ENCODE results near the gene SYT8.

DNA sequence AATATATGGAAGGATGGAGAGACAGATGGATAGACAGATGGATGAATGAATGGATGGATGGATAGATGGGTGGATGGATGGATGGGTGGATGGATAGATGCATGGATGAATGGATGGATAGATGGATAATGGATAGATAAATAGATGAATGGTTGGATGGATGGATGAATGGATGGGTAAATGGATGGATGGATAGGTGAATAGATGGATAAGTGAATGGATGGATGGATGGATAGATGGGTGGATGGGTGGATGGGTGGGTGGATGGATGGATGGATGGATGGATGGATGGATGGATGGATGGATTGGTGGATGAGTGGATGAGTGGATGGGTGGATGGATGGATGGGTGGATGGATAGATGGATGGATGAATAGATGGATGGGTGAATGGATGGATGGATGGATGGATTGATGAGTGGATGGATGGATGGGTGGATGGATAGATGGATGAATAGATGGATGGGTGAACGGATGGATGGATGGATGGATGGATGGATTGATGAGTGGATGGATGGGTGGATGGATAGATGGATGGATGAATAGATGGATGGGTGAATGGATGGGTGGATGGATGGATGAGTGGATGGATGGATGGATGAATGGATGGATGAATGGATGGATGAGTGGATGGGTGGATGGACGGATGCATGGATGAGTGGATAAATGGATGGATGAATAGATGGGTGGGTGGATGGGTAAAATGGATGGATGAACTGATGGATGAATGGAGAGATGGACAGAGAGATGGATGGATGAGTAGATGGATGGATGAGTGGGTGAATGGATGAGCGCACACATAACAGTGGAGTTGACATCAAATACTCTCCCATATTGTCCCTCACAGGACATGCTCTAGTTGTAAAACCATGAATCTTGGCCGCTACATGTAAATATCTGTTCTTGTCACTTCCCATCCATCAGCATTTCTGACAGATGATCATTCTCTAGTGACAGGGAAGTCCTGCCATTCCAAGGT is 26.9 kb downstream of the SYT8 start:
- TF ChIP-seq, protein P1, sequence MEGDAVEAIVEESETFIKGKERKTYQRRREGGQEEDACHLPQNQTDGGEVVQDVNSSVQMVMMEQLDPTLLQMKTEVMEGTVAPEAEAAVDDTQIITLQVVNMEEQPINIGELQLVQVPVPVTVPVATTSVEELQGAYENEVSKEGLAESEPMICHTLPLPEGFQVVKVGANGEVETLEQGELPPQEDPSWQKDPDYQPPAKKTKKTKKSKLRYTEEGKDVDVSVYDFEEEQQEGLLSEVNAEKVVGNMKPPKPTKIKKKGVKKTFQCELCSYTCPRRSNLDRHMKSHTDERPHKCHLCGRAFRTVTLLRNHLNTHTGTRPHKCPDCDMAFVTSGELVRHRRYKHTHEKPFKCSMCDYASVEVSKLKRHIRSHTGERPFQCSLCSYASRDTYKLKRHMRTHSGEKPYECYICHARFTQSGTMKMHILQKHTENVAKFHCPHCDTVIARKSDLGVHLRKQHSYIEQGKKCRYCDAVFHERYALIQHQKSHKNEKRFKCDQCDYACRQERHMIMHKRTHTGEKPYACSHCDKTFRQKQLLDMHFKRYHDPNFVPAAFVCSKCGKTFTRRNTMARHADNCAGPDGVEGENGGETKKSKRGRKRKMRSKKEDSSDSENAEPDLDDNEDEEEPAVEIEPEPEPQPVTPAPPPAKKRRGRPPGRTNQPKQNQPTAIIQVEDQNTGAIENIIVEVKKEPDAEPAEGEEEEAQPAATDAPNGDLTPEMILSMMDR (IDR thresholded peaks at IDR 0.05; ENCODE audit: low read length): no peak
- no peak for TF ChIP-seq EZH2 (IDR thresholded peaks at IDR 0.05; ENCODE audit: borderline replicate concordance, low read length)

All from OCI-LY1 (cell line).